OCI-M1 (cell line): Measurements from ENCODE around the gene TSPYL4.
A peak's percentile ranks its signal among the peaks of the same experiment; 100 is the strongest.

Experiments
- DNase-seq: peaks from one replicate; lab custom pipeline; 2025; lab: John Stamatoyannopoulos, UW

The TSPYL4 gene

DNA sequence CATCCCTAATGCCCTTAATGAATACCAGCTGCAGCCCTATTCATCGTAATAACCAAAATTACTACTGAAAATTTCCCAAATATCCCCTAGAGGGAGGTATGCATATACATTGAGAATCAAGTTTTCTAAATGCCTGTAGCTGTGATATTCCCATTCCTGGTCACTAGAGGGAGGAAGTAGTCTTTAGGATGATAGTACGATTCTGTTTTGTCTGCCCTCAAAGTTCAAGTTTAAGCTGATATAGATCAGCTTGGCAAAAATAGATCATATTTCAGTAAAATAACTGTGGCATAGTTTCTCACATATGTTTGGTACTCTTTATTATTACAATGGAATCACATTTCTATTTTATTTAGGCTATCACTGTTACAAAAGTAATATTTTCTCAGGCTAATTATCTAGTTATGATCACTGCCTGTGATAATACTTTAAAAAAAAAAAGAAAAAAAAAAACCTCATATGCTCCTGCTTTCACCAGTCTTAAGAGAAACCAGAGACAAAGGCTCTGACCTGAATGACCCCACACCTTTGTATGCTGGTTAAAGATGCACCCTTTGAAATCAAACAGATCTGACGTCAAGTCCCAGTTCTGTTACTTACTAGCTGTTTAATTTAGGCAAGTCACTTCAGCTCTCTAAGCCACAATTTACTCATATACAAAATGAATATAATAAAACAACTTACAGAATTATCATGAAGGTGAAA, 14.9 kb upstream of the TSPYL4 start:
- peak; percentile 93 for DNase-seq

DNA sequence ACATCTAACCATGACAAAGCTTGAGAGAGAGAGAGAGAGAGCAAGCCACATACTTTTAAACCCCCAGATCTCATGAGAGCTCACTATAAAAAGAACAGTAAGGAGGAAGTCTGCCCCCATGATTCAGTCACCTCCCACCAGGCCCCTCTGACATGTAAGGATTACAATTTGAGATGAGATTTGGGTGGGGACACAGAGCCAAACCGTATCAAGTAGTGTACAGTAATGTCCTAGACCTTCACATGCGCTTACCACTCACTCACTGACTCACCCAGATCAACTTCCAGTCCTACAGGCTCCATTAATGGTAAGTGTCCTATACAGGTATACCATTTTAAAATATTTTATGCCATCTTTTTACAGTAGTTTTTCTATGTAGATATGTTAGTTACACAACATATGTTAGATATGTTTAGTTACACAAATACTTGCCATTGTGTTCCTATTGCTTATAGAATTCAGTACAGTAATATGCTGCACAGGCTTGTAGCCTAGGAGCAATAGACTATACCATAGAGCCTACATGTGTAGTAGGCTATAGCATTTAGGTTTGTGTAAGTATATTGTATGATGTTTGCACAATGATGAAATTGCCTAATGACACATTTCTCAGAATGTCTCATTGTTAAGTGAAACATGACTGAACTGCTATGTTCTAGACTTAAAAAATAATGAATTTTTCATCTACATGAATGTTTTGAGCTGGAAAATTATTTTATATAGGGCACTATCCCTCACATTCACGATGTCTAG, 14.1 kb upstream of the TSPYL4 start:
- DNase-seq: no peak

DNA sequence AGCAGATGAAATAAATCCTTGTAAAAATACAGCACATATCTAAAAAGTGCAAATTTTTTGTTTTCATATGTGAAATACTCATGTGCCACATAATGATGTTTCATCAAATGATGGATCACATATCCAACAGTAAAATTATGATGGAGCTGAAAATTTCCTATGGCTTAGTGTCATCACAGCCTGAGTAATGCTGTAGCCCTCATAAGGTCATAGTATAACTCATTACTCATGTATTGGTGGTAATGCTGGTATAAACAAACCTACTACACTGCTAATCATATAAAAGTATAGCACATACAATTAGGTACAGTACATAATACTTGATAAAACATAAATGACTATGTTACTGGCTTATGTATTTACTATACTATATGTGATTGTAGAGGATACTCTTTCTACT, 12.9 kb upstream of the TSPYL4 start:
- DNase-seq: no peak

GRCh38 chr6:116265041-116265829, 11.4 kb upstream of the TSPYL4 start:
- DNase-seq: no peak

GRCh38 chr6:116263353-116263752, 9.5 kb upstream of the TSPYL4 start:
- DNase-seq: no peak

DNA sequence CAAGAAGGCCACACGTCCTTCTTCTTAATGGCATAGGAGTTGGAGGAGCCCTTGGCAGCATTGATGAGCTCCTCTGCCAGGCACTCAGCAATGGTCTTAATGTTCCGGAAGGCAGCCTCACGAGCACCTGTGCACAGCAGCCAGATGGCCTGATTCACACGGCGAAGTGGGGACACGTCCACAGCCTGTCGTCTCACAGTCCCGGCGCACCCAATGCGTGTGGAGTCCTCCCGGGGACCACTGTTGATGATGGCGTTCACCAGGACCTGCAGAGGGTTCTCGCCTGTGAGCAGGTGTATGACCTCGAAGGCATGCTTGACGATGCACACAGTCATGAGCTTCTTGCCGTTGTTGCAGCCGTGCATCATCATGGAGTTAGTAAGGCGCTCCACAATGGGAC, 4.6 kb upstream of the TSPYL4 start:
- no peak for DNase-seq

DNA sequence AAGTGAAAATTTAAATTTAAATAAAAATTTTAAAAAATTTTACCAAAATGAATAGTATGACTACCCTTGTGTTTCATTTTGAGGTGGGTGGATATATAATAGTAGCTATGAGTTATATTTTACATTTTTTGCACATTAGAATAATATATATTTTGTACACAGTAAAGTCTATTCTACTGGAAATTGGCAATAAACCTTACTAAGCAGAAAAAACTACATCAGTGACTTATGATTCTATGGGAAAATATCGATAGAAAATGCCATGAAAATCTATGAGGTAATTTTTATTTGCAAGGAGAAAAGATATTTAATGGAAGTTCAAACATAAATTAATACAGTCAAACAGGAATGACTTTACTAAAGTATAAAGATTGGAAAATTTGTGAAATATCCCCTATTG, 2.8 kb upstream of the TSPYL4 start:
- DNase-seq: no peak

- DNase-seq: peak; percentile 75
Observed at GRCh38 chr6:116255246-116255800, 1.4 kb upstream of the TSPYL4 start.

- DNase-seq: peak; percentile 57
Observed at GRCh38 chr6:116254297-116255056, 602 bp upstream of the TSPYL4 start.

DNA sequence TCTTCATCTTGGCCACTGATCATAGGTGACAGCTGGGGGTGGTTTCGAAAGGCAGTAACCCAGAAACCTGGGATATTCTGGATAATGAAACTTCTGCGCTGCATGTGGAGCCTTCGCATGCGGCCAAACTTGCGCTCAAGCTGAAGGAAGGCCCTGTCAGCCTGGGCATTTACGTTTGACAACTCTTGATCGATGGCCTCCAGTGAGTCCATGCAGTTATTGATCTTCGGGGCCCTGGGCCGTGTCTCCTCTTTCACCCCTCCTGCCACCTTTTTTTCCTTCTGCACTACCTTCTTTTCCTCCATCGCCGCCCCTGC, 729 bp downstream of the TSPYL4 start:
- no peak for DNase-seq

- peak; percentile 29 for DNase-seq
Observed at GRCh38 chr6:116251568-116252384, 2.1 kb downstream of the TSPYL4 start.

- no peak for DNase-seq
Observed at GRCh38 chr6:116248577-116248976, 5.3 kb downstream of the TSPYL4 start.

DNA sequence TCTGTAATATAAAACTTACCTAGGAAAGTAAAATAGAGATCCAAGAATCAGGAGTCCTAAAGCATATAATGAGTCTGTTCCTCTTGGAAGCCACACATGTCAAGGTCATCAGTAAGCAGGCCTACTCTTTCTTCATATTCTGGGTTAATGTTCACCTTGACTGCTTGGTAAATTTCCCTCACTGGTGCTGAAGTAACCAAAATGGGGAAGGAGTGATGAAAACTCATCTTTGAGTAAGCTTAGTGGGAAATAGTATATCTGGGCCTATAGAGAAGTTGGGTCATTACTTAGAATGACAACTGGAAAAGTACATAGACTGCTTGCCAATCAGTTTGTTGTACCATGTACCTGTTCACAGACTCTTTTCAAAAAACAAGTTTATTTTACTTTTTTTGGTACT, 6.6 kb downstream of the TSPYL4 start:
- no peak for DNase-seq

DNA sequence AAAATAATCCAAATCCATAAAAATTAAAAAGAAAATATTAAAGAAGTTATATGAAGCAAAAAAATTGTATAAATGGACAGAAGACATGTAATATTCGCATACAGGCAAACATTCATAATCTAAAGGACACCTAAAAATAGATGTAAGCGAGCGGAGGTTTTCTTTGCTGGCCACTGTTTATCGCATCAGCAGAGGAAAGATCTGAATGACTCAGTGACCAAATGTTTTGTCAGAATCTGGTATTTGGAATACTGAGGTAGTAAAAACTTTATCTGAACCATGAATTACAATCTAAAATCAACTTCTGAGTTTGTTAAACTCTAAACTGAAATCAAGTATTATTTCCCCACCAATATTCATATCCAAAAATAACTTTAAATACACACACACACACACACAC, 7.8 kb downstream of the TSPYL4 start:
- no peak for DNase-seq

GRCh38 chr6:116244284-116244683, 9.6 kb downstream of the TSPYL4 start:
- no peak for DNase-seq

GRCh38 chr6:116239856-116240255, 14.0 kb downstream of the TSPYL4 start:
- DNase-seq: no peak

DNA sequence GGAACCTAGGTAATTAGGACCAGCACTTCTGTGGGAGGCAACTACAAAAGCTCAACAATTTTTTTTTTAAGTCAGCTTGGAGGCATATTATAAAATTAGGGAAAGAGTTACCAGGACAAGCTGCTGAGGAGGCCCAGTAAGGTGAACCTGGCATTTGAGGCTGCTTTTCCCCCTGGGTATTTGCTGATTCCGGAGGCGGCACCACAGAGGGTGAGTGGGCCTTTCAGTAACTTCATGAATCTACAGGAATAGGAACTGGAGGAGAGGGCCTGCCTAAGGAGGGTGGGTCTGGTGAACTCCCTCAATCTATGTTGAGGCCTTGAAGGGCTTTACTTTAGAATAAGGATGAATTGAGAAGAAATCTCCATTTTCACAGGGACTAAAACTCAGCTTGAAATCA, 14.6 kb downstream of the TSPYL4 start:
- DNase-seq: no peak

DNA sequence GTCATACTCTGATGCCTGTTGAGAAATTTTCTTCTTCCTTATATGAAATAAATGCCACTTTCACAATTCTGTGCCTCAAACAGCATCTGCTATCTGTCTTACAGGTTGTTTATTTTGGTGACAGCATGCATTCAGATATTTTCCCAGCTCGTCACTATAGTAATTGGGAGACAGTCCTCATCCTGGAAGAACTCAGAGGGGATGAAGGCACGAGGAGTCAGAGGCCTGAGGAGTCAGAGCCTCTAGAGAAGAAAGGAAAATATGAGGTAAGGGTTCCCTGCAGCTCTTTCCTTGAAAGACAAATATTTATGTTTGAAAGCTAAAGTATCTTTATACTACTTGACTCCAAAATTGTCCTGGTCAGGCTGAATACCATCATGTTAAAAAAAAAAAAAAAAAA, 15.8 kb downstream of the TSPYL4 start:
- no peak for DNase-seq

DNA sequence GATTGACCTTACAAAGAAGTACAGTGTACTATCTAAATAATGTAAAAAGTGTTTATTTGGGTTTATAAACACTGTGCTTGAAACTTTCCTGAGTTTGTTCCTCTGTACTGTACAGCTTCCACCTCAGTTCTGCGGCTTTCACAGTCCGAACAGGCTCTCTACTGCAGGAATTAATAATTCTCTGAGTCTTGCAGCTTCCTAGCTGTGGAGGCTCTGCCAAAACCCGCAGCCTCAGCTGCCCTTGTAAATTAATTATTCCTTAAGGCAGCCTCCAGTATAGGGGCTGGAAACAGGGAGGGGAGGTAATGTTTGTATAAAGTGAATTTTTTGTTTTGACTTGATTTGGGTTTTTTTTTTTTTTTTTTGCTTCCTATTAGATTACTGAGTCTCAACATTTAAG, 19.2 kb downstream of the TSPYL4 start:
- no peak for DNase-seq

- DNase-seq: no peak
Observed at GRCh38 chr6:116229287-116229913, 24.5 kb downstream of the TSPYL4 start.

DNA sequence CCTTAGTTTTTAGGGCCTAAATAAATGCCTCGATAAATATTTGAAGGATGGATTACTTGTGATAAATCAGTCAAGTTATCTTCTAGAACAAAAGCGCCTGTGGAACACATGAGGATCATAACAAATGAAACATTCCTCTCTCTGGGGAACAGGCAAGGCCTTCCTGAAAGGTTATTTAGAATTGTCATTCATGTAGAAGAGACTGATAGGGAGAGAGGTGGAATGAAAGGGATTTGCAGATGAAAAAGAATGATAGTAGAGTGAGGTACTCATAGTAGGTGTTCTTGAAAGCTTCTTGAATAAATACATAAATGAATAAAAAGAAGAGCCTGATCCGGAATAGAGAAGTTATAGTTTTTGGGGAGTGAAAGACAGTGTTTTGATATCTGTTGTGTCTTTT, 30.5 kb downstream of the TSPYL4 start:
- DNase-seq: no peak
